ENCODE data around the gene TAAR6.
A peak's percentile ranks its signal among the peaks of the same experiment; 100 is the strongest.
"Not testable (repeated sequence)": the region's sequence is repeated elsewhere in the genome, so short reads cannot be mapped to it uniquely, and the experiment has no call there.

Gene TAAR6

DNA sequence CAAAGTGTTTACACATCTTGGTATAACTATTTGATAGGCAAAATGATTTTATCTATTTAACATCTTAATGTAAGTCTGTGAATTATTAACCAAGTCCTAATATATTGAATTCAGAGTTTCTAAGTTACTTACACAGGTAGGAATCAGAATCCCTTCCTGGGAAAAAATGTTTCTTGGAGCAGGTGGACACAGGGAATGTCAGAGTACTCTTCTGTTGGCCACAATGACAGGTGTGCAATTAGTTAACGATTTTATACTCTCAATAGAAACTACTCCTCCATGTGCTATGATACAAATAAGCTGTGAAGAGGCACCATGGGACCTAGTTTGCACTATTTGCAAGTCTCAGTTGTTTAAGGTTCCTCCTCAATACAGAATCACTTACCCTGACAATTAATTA lies 20.2 kb downstream of the TAAR6 start:
- no peak for DNase-seq

- no peak for DNase-seq
Observed at GRCh38 chr6:132592855-132593254, 22.7 kb downstream of the TAAR6 start.

DNA sequence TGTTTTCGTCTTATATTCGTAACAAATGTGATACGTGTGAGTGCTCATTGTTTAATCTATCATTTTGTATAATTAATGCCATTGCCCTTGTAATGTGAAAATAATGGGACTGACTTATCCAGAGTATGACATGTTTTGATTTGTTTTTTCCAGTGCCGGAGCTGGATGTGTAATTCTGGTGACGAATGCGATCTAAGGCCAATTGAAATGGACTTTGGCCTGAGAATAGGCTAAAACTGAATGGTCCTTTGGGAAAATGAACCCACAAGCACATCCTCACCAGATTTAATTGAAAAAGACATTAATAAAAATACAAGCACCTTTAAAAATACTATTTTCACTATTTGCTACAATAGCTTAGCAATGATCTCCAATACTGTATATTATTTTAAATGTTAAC lies 26.1 kb downstream of the TAAR6 start:
- DNase-seq, result no peak

DNA sequence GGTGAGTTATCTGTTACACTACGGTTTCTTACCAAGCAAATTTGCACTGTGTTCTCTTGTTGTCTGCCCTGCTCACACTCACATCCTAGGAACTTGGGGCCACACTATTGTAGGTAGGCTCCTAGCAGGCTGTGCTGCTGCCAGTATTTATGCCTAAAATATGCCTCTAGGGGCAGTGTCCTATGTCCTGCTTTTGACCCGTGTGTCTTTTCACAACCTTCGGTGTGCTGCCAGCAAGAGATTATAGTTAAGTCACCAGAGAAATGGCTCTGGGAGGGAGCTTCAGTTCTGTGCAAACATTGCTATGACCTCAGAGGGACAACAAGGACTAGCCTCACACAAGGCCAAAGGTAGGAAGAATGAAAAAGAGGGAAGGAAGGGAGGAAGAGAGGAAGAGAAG lies 28.4 kb downstream of the TAAR6 start:
- DNase-seq, result no peak

GRCh38 chr6:132600900-132601299 lies 30.8 kb downstream of the TAAR6 start:
- not testable (repeated sequence) for DNase-seq

- DNase-seq, result no peak
Observed at GRCh38 chr6:132604635-132605152, 34.6 kb downstream of the TAAR6 start.

- no peak for DNase-seq
Observed at GRCh38 chr6:132607544-132608233, 37.6 kb downstream of the TAAR6 start.

- no peak for DNase-seq
Observed at GRCh38 chr6:132611616-132612015, 41.5 kb downstream of the TAAR6 start.

DNA sequence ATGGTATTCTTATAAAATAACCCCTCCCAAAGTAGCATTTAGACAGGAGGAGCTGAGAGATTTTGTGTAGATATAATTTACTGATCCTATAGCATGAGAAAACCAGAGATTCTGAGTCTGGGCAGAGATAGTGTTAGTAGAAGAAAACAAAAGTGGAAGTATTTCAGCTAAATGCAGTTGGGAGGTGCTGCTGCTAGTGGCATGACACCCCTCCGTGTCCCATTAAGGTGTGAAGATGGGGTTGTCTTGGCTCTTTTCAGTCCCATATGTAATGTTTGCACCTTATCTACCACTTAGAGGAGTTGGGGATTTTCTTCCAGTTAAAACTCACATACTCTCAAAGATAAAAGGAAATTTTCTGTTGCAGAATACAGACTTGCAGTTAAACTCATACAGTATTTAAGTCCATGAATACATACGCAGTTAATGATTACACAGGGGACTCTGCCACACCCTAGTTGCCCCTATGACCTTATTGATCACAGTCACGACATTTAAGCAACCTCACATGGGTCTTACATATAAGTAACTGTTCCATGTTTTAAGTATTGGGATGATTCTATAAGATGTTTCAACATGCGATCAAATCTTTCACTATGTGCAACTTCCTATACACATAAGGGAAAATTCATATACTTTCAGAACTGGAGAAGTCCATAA lies 42.5 kb downstream of the TAAR6 start:
- no peak for DNase-seq

- DNase-seq, result no peak
Observed at GRCh38 chr6:132614554-132614953, 44.4 kb downstream of the TAAR6 start.

- DNase-seq, result peak; percentile 18
Observed at GRCh38 chr6:132616677-132617076, 46.6 kb downstream of the TAAR6 start.

Measured in midbrain (tissue), 1 donor.